H9 (cell line): ENCODE measurements around the gene ZNF469. TPM values are rescaled to one million over a fixed set of nuclear protein-coding genes. Genes with fewer than 3 reads are reported as not detected.

ENCODE experiments used
- DNase-seq: peaks from one replicate; pipeline ENCODE4 v3.0.0-alpha.2; 2017
- H2AFZ ChIP-seq: one replicate; pipeline ENCODE4 v1.6.1; 2013; ENCODE audit warnings: mild to moderate bottlenecking, low read length, control low read depth, moderate library complexity
- H2AK5ac ChIP-seq: 2 replicates; pipeline ENCODE4 v1.6.1; 2013; ENCODE audit warnings: low read length, control low read depth, mixed read lengths; ENCODE audit not compliant: insufficient read length
- H2BK120ac ChIP-seq: one replicate; pipeline ENCODE4 v1.6.1; 2013; ENCODE audit warnings: low read depth, mild to moderate bottlenecking, low read length, control low read depth, inconsistent platforms; ENCODE audit not compliant: poor library complexity, severe bottlenecking
- H2BK12ac ChIP-seq: 2 replicates; pipeline ENCODE4 v1.6.1; 2013; ENCODE audit warnings: low read length, control low read depth, mixed read lengths, low read depth; ENCODE audit not compliant: insufficient read length
- H2BK15ac ChIP-seq: 2 replicates; pipeline ENCODE4 v1.6.1; 2013; ENCODE audit warnings: low read depth, low read length, control low read depth
- H2BK20ac ChIP-seq: one replicate; pipeline ENCODE4 v1.6.1; 2013; ENCODE audit warnings: low read depth, mild to moderate bottlenecking, low read length, control low read depth, inconsistent platforms; ENCODE audit not compliant: poor library complexity, severe bottlenecking
- H2BK5ac ChIP-seq: 2 replicates; pipeline ENCODE4 v1.6.1; 2013; ENCODE audit warnings: low read length, control low read depth, mixed read lengths; ENCODE audit not compliant: insufficient read length
- H3K14ac ChIP-seq: 2 replicates; pipeline ENCODE4 v1.6.1; 2013; ENCODE audit warnings: low read length, control low read depth; ENCODE audit not compliant: insufficient read depth
- H3K18ac ChIP-seq: 2 replicates; pipeline ENCODE4 v1.6.1; 2013; ENCODE audit warnings: low read depth, mild to moderate bottlenecking, mixed read lengths, low read length, control low read depth; ENCODE audit not compliant: insufficient read length
- H3K23ac ChIP-seq: 2 replicates; pipeline ENCODE4 v1.6.1; 2013; ENCODE audit warnings: low read length, control low read depth, mixed read lengths, low read depth; ENCODE audit not compliant: insufficient read length
- H3K23me2 ChIP-seq: 2 replicates; pipeline ENCODE4 v1.6.1; 2013; ENCODE audit warnings: low read depth, mild to moderate bottlenecking, mixed read lengths, low read length, control low read depth; ENCODE audit not compliant: insufficient read length, poor library complexity, severe bottlenecking
- H3K27ac ChIP-seq: 2 replicates; pipeline ENCODE4 v1.5.1; 2013; ENCODE audit warnings: low read length, control low read depth, mixed read lengths, low read depth; ENCODE audit not compliant: insufficient read length
- H3K27me3 ChIP-seq: 2 replicates; pipeline ENCODE4 v1.6.1; 2013; ENCODE audit warnings: low read length, control low read depth, inconsistent platforms; ENCODE audit not compliant: insufficient read depth
- H3K4ac ChIP-seq: 2 replicates; pipeline ENCODE4 v1.6.1; 2013; ENCODE audit warnings: low read depth, mild to moderate bottlenecking, control low read depth, inconsistent platforms, low read length, moderate library complexity
- H3K4me1 ChIP-seq: 2 replicates; pipeline ENCODE4 v1.6.1; 2013; ENCODE audit warnings: low read length, control low read depth, inconsistent platforms; ENCODE audit not compliant: insufficient read depth
- H3K4me2 ChIP-seq: 2 replicates; pipeline ENCODE4 v1.6.1; 2013; ENCODE audit warnings: low read length, control low read depth, mixed read lengths; ENCODE audit not compliant: insufficient read length, insufficient read depth
- H3K56ac ChIP-seq: 2 replicates; pipeline ENCODE4 v1.6.1; 2013; ENCODE audit warnings: low read depth, mild to moderate bottlenecking, mixed read lengths, low read length, control low read depth; ENCODE audit not compliant: insufficient read length
- H3K79me1 ChIP-seq: 2 replicates; pipeline ENCODE4 v1.6.1; 2013; ENCODE audit warnings: low read depth, mild to moderate bottlenecking, moderate library complexity, low read length, control low read depth, inconsistent platforms; ENCODE audit not compliant: insufficient read depth, poor library complexity, severe bottlenecking
- H3K79me2 ChIP-seq: 2 replicates; pipeline ENCODE4 v1.6.1; 2013; ENCODE audit warnings: low read length, control low read depth, inconsistent platforms; ENCODE audit not compliant: insufficient read depth
- H3K9ac ChIP-seq: 2 replicates; pipeline ENCODE4 v1.6.1; 2013; ENCODE audit warnings: low read length, control low read depth, mixed read lengths; ENCODE audit not compliant: insufficient read length; ENCODE audit errors: extremely low read depth
- H3K9me3 ChIP-seq: one replicate; pipeline ENCODE4 v1.6.1; 2013; ENCODE audit warnings: low read depth, low read length, inconsistent platforms; ENCODE audit not compliant: control insufficient read depth
- H3T11ph ChIP-seq: one replicate; pipeline ENCODE4 v1.6.1; 2013; ENCODE audit warnings: mild to moderate bottlenecking, low read length, control low read depth, inconsistent platforms
- H4K20me1 ChIP-seq: one replicate; pipeline ENCODE4 v1.6.1; 2013; ENCODE audit not compliant: control insufficient read depth, insufficient read length, insufficient read depth
- H4K5ac ChIP-seq: 2 replicates; pipeline ENCODE4 v1.6.1; 2013; ENCODE audit warnings: low read depth, mild to moderate bottlenecking, mixed read lengths, low read length, control low read depth; ENCODE audit not compliant: insufficient read length
- H4K8ac ChIP-seq: replicated peaks from 2 replicates; pipeline ENCODE4 v1.6.1; 2013; ENCODE audit warnings: low read length, control low read depth, mixed read lengths, low read depth; ENCODE audit not compliant: insufficient read length
- H4K91ac ChIP-seq: 2 replicates; pipeline ENCODE4 v1.6.1; 2013; ENCODE audit warnings: low read depth, mild to moderate bottlenecking, moderate library complexity, mixed read lengths, low read length, control low read depth; ENCODE audit not compliant: insufficient read length
- H3K27ac Mint-ChIP-seq, 3 experiments: 2 replicates in 2 of 3; 3 replicates in 1 of 3; pipeline ENCODE4 v1.8.0; 2020 to 2021; ENCODE audit warnings: mixed read lengths in 3 of 3, mild to moderate bottlenecking in 1 of 3, moderate library complexity in 1 of 3
- H3K27me3 Mint-ChIP-seq: 2 replicates; pipeline ENCODE4 v1.8.0; 2021; ENCODE audit warnings: low read depth, mild to moderate bottlenecking, moderate library complexity, mixed read lengths
- H3K36me3 Mint-ChIP-seq, 3 experiments: 2 replicates in 2 of 3; 3 replicates in 1 of 3; pipeline ENCODE4 v1.8.0; 2020 to 2021; ENCODE audit warnings: low read depth in 3 of 3, mixed read lengths in 3 of 3; ENCODE audit not compliant: insufficient read depth in 1 of 3
- H3K4me1 Mint-ChIP-seq, 2 experiments: 2 replicates each; pipeline ENCODE4 v1.8.0; 2020; ENCODE audit warnings: mixed read lengths in 2 of 2
- H3K4me3 Mint-ChIP-seq, 2 experiments: 2 replicates in 1 of 2; 3 replicates in 1 of 2; pipeline ENCODE4 v1.8.0; 2020 to 2021; ENCODE audit warnings: mild to moderate bottlenecking in 2 of 2, mixed read lengths in 2 of 2, moderate library complexity in 1 of 2
- H3K9me3 Mint-ChIP-seq, 2 experiments: 2 replicates in 1 of 2; 3 replicates in 1 of 2; pipeline ENCODE4 v1.8.0; 2020; ENCODE audit warnings: mild to moderate bottlenecking in 2 of 2, mixed read lengths in 2 of 2, moderate library complexity in 1 of 2
- CTCF ChIP-seq: fragments of 200-600 bp; sonication (generic); conservative IDR thresholded peaks from 3 replicates; pipeline ENCODE4 v1.8.0; 2021; ENCODE audit warnings: antibody characterized with exemption, mild to moderate bottlenecking
- WGBS: extraction: QIAGEN DNeasy Blood & Tissue Kit; methylation state at CpG from one replicate; pipeline ENCODE4 v1.1.7; 2013; ENCODE audit warnings: missing lambda C conversion rate, low lambda C conversion rate, mixed read lengths; ENCODE audit not compliant: insufficient read length; ENCODE audit errors: extremely low coverage; 5-methylcytosine and 5-hydroxymethylcytosine counted together
- total RNA-seq: library from RNA; stranded (reverse); gene quantifications from 2 replicates; pipeline ENCODE4 v1.2.1, GENCODE V29; 2021

The ZNF469 gene
- total RNA-seq, 1 experiment from 2014 or later: 4.4 TPM

- no peaks in the 10 kb centered on the region for H3K27me3 Mint-ChIP-seq
- no peak overlapping the region for H3T11ph ChIP-seq
- no peak overlapping the region for H4K91ac ChIP-seq
- no peaks in the 10 kb centered on the region for H3K79me2 ChIP-seq
- H2BK120ac ChIP-seq: no peak overlapping the region
- H3K23ac ChIP-seq: no peak overlapping the region
- H3K9me3 ChIP-seq: no peaks in the 10 kb centered on the region
- H2BK15ac ChIP-seq: no peak overlapping the region
- no peak overlapping the region for H3K4me3 Mint-ChIP-seq
- H3K27ac Mint-ChIP-seq: peak overlapping the region in 2 of 3 experiments; percentile 39 to 63; a peak in 2 of 7 replicates
- no peaks in the 10 kb centered on the region for H3K9me3 Mint-ChIP-seq
- no peak overlapping the region for H2AK5ac ChIP-seq
- no peak overlapping the region for H3K4ac ChIP-seq
- no CpG with 5 or more reads among the region's 48 CpGs for WGBS
- no peak overlapping the region for H3K18ac ChIP-seq
- no peak overlapping the region for H4K5ac ChIP-seq
- no peaks in the 10 kb centered on the region for H3K4me1 ChIP-seq
- no peaks in the 10 kb centered on the region for H4K20me1 ChIP-seq
- no peak overlapping the region; the same call in 1 of the 2 replicates for H3K14ac ChIP-seq
- H3K56ac ChIP-seq: no peak overlapping the region
- peaks cover 2% of the 10 kb centered on the region for H3K23me2 ChIP-seq
- H3K4me2 ChIP-seq: no peak overlapping the region
- H2AFZ ChIP-seq: no peak overlapping the region
- H3K79me1 ChIP-seq: no peaks in the 10 kb centered on the region
- no peak for DNase-seq
- no peak overlapping the region for H4K8ac ChIP-seq
- no peaks in the 10 kb centered on the region for H3K4me1 Mint-ChIP-seq
- no peaks in the 10 kb centered on the region for H3K36me3 Mint-ChIP-seq
- no peak overlapping the region for H2BK20ac ChIP-seq
- no peak for TF ChIP-seq CTCF
- H3K9ac ChIP-seq: no peak overlapping the region
- no peak overlapping the region for H3K27ac ChIP-seq
- H2BK5ac ChIP-seq: no peak overlapping the region
- H2BK12ac ChIP-seq: no peak overlapping the region
- H3K27me3 ChIP-seq: no peaks in the 10 kb centered on the region
Measured at GRCh38 chr16:88429387-88430184, 46.8 kb downstream of the ZNF469 start.
